ENCODE measurements around the gene NBEA.

The NBEA gene

GRCh38 chr13:35693134-35693784 lies 751.2 kb downstream of the NBEA start:
- no peak for DNase-seq

GRCh38 chr13:35694031-35694430 lies 752.0 kb downstream of the NBEA start:
- no peak for DNase-seq

GRCh38 chr13:35694549-35695447 lies 752.7 kb downstream of the NBEA start:
- DNase-seq: no peak

DNA sequence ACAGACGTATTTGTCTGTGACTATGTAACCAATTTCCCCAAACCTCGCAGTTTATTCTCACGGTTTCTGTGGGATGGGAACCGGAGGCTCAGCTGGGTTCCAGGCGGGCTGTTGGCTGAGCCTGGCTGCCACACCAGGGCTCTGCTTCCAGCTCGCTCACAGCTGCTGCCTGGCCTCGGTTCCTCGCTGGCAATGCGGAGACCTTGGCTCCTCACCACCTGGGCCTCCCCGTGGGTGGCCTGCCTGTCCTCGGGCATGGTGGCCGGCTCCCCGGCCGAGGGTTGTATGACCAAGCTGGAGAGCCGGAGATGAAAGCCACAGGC lies 753.3 kb downstream of the NBEA start:
- no peak for DNase-seq

GRCh38 chr13:35697186-35697730 lies 755.2 kb downstream of the NBEA start:
- DNase-seq: no peak

DNA sequence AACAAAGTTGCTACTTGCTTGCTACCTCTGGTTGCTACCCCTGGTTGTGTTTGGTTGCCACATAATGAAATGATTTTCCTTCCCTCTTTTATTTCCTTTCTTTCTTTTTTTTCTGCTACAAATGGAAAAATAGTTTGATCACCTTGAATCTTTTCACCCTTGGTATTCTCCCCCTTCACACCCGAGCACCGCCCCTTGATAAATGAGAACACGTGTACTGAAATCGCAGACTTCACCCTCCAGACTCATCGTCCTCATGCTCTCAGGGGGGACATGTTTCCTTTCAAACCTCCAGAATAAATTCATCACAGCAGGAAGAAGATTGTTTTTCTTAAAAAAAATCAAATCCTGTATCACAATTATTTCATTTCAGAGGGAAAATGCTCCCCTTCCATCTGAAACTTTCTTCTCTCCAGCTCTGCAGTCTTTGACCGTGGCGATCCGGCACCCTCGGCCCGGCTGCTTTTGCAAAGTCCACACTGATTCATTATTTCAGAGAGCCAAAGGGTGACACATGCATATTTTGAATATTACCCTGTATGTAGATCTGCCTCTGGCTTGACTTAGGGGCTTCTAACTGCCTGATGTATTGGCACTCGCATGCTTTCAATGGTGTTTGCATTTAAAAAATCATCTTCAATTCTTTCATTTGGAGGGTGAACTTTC lies 757.0 kb downstream of the NBEA start:
- no peak for DNase-seq

DNA sequence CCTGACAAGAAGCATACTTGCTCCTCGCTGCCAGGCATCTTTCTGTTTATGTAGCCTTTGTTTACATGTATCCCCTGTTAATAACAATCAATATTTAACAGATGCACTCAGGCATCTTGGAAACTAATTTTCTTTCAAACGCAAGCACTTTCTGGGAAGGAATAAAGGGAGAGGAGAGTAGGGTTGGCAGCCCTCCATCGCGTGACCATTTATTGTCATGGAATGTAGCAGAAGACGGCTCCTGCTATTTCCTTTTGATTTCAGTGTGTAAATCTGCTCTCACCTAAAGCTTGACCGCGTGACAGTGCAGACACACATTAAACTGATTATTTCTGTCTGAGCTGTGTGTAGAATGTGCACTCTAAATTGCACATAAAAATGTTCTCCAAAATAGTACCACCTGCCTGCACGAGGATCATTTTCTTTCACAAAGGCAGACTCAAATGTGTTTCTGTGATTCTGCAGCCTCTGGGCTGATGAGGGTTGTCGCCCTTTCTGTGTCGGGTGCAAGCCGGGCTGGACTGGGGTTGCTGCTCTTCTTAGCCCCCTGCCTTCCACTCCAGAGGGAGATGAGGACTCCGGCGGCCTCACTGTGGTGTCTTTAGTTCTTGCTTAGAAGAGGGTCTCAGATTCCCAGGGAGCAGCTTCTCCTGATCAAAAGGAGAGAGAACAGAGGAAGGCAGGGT lies 757.9 kb downstream of the NBEA start:
- DNase-seq: peak; percentile 21

GRCh38 chr13:35700671-35701070 lies 758.6 kb downstream of the NBEA start:
- no peak for DNase-seq

DNA sequence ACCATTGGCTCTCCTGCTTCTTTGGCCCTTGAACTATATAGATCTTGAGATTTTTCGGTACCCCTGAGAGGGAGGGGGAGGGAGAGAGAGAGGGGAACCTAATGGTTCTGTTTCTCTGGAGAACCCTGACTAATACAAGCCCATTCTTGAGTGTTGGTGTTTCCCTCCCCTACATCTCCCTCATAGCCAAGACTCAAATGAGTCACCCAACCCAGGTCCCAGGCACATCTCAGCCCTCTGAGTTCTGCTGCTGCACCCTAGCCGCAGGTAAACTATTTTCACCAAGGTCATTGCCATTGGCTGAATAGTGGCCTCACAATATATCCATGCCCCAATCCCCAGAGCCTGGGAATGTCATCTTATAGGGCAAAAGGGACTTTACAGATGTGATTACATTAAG lies 760.2 kb downstream of the NBEA start:
- DNase-seq: no peak

- DNase-seq: no peak
Observed at GRCh38 chr13:35703061-35703460, 761.0 kb downstream of the NBEA start.

GRCh38 chr13:35704331-35704730 lies 762.3 kb downstream of the NBEA start:
- DNase-seq: no peak

- no peak for DNase-seq
Observed at GRCh38 chr13:35706281-35706680, 764.2 kb downstream of the NBEA start.

DNA sequence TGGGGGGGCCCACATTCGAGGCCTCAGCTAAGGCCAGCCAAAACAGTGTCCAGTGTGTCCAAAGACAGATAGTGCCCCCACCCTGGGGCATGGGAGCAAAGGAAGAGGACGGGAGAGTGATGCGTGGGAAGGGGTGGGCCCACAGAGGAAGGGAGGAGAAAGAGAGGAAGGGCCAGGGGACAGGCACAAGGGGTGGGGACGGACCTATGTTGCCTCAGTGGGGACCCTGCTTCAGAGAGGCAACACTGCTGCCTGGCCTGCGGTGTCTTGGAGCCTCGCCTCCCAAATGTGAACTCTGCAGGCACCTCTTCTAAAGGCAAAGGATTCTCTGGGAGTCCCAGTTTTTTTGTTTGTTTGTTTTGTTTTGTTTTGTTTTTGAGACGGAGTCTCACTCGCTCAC lies 764.7 kb downstream of the NBEA start:
- no peak for DNase-seq

DNA sequence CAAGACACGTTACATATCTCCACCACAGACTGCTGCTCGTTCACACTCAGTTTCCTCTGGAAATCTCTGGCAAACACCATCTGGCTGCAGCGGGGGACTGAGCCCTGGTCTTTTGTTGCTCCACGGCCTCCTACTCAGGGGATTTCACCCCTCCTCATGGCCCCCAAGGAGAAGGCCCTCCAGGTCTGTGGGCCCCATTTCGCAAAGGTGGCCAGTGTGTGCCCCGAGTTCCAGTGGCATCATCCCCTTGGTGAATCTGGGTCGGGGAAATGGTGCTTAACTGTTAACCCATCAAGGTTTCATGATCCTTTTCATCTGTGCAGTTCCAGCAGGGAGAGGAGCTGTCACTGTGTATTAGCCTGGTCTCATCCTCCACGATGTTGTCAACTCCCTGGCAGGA lies 769.8 kb downstream of the NBEA start:
- no peak for DNase-seq

GRCh38 chr13:35712907-35713761 lies 771.1 kb downstream of the NBEA start:
- DNase-seq: peak; percentile 66

DNA sequence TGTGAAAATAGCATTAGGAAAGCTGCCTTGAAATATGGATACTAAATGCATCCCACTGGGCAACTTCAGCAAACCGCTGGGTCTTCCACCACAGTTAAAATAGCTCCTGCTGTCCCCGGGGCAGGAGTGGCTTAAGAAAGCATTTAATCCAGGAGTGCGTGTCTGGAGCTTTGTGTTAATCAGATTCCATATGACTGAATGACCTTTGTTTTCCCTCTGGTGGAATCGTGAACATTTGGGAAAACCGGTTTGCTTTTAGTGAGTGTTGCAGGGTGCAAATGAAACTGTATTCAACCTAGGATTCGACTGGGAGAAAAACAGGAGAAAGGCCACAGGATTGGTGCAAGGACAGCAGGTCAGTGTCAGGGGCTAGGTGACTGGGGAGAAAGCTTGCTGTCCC lies 772.1 kb downstream of the NBEA start:
- peak; percentile 8 for DNase-seq

- DNase-seq: peak; percentile 27
Observed at GRCh38 chr13:35714588-35715377, 772.7 kb downstream of the NBEA start.

- DNase-seq: no peak
Observed at GRCh38 chr13:35716186-35716585, 774.1 kb downstream of the NBEA start.

- DNase-seq: no peak
Observed at GRCh38 chr13:35716729-35717128, 774.7 kb downstream of the NBEA start.

DNA sequence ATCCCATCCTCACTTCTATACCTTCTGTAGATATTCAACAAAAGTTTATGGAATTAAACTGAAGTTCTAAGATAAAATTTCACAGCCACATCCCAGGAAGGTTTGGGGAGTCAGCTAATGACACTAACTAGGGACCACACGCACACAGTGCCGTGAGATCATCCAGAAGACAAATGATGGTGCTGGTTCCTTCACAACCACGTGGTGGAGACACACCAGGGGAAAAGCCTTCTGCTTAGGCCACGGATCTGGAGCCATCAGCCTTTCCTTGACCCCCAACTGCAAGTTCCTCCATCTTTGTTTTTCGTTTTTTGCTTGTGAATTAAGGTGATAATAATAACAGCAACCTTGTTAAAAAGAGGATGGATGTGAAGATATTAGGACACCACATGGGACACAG lies 776.0 kb downstream of the NBEA start:
- DNase-seq: peak; percentile 12

DNA sequence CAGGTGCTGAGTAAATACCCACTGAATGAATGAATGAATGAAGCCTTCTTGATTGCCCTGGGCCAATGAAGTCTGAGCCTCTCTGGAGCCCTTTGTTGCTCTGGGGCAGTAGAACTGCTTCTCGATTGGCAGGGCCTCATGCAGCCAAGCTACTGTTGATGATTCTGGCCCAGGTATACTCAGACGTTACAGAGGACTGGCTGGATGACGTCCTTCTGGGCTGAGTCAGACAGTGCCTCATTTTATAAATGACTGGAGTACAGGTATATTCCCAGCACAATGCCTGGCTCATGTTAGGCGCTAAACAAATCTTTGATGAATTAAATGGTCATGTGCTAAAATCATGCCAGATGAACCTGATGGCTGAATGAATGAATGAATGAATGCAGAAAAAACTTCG lies 778.2 kb downstream of the NBEA start:
- DNase-seq: no peak
